CD4-positive, CD25-positive, alpha-beta regulatory T cell (primary cell): ENCODE data around the gene PRKG1. TPM values are rescaled to one million over a fixed set of nuclear protein-coding genes. Genes with fewer than 3 reads are reported as not detected.

Experiments used
- ATAC-seq, 2 donors: fragments of 150-1000 bp; cut with Tn5 transposase; one replicate each; pipeline ENCODE4 v1.10.0; 2021; ENCODE audit warnings: low read depth in 2 of 2, moderate number of reproducible peaks in 2 of 2, moderate library complexity in 1 of 2
- DNase-seq, 3 donors: peaks; one replicate each; pipeline versions ENCODE4 v3.0.0 to v3.0.0-alpha.2; 2012 to 2022; ENCODE audit warnings: mixed read lengths in 1 of 3
- H3K27ac ChIP-seq: one replicate; pipeline ENCODE4 v1.7.0; 2013; ENCODE audit warnings: mild to moderate bottlenecking, low read length; ENCODE audit not compliant: insufficient read depth, poor library complexity, severe bottlenecking
- H3K27me3 ChIP-seq: one replicate; pipeline ENCODE4 v1.7.0; 2013; ENCODE audit warnings: low read length; ENCODE audit not compliant: control insufficient read depth, insufficient read depth
- H3K36me3 ChIP-seq: one replicate; pipeline ENCODE4 v1.7.0; 2013; ENCODE audit warnings: mild to moderate bottlenecking, low read length, moderate library complexity; ENCODE audit not compliant: control insufficient read depth, insufficient read depth
- H3K4me1 ChIP-seq: 2 replicates; pipeline ENCODE4 v1.7.0; 2013; ENCODE audit warnings: mild to moderate bottlenecking, low read length; ENCODE audit not compliant: insufficient read depth, control insufficient read depth, poor library complexity, severe bottlenecking
- H3K4me3 ChIP-seq: one replicate; pipeline ENCODE4 v1.7.0; 2013; ENCODE audit warnings: low read depth, mild to moderate bottlenecking, low read length, moderate library complexity
- H3K9me3 ChIP-seq, 2 experiments: 1 replicate in 1 of 2; 2 replicates in 1 of 2; pipeline ENCODE4 v1.7.0; 2013; ENCODE audit warnings: low read length in 2 of 2, mild to moderate bottlenecking in 1 of 2, moderate library complexity in 1 of 2; ENCODE audit not compliant: control insufficient read depth in 2 of 2
- H3K27ac Mint-ChIP-seq, 3 donors: one replicate each; pipeline ENCODE4 v1.8.0; 2020 to 2022; ENCODE audit warnings: mild to moderate bottlenecking in 3 of 3, mixed read lengths in 3 of 3, moderate library complexity in 2 of 3
- H3K27me3 Mint-ChIP-seq: one replicate; pipeline ENCODE4 v1.8.0; 2022; ENCODE audit warnings: mild to moderate bottlenecking, mixed read lengths
- H3K36me3 Mint-ChIP-seq: one replicate; pipeline ENCODE4 v1.8.0; 2020; ENCODE audit warnings: mixed read lengths
- H3K4me1 Mint-ChIP-seq, 4 donors: one replicate each; pipeline ENCODE4 v1.8.0; 2020 to 2022; ENCODE audit warnings: mixed read lengths in 4 of 4, mild to moderate bottlenecking in 1 of 4
- H3K4me3 Mint-ChIP-seq, 4 donors: one replicate each; pipeline ENCODE4 v1.8.0; 2020 to 2022; ENCODE audit warnings: mild to moderate bottlenecking in 4 of 4, mixed read lengths in 4 of 4, moderate library complexity in 3 of 4
- H3K9me3 Mint-ChIP-seq, 7 donors: one replicate each; pipeline ENCODE4 v1.8.0; 2020 to 2022; ENCODE audit warnings: mixed read lengths in 7 of 7, mild to moderate bottlenecking in 3 of 7, moderate library complexity in 2 of 7
- polyA plus RNA-seq, 4 donors: library from polyadenylated mRNA; unstranded; fragments of 300-500 nt; fragmentation: Illumina TruSeq; gene quantifications; one replicate each; pipeline ENCODE4 v1.2.3, GENCODE V29; 2021
- total RNA-seq: library from RNA; stranded (reverse); gene quantifications from one replicate; pipeline ENCODE4 v1.2.3, GENCODE V29; 2022

PRKG1 gene
- total and polyA plus RNA-seq, 5 donors from 2014 or later, result 0.30 TPM; not detected in 4

- peak within 1 kb of the TSS; percentile 91 to 99 (median 98) for H3K4me3 Mint-ChIP-seq
- H3K27ac Mint-ChIP-seq, result peak within 1 kb of the TSS; percentile 98 to 100 (median 100)
- no peaks in the 10 kb centered on the region for H3K27me3 ChIP-seq
- no peaks in the 10 kb centered on the region for H3K9me3 Mint-ChIP-seq
- H3K27me3 Mint-ChIP-seq, result peaks cover 9% of the 10 kb centered on the region
- peak within 1 kb of the TSS; percentile 99 for H3K4me3 ChIP-seq
- peak; percentile 85 to 97 (median 95) for DNase-seq
- H3K4me1 Mint-ChIP-seq, result peaks cover 27 to 55% (median 39%) of the 10 kb centered on the region in 4 donors
- no peaks in the 10 kb centered on the region for H3K9me3 ChIP-seq
- peaks cover 23% of the 10 kb centered on the region for H3K36me3 Mint-ChIP-seq
- ATAC-seq, result peak; percentile 87 to 90
- peaks cover 48% of the 10 kb centered on the region for H3K4me1 ChIP-seq
- H3K36me3 ChIP-seq, result peaks cover 11% of the 10 kb centered on the region
- peak within 1 kb of the TSS; percentile 95 for H3K27ac ChIP-seq
These were observed 625.4 kb downstream of the PRKG1 start, which contains the start of gene CSTF2T for GRCh38 chr10:51699475-51700227. CSTF2T (minus strand) TSS chr10:51699595; CDS start chr10:51699549, 46 bp downstream.

- H3K27ac ChIP-seq, result peak overlapping the region; percentile 95
- H3K9me3 ChIP-seq, result no peaks in the 10 kb centered on the region
- H3K4me3 Mint-ChIP-seq, result peak overlapping the region; percentile 91 to 99 (median 98)
- no peaks in the 10 kb centered on the region for H3K27me3 ChIP-seq
- H3K9me3 Mint-ChIP-seq, result no peaks in the 10 kb centered on the region
- ATAC-seq, result no peak
- peaks cover 20% of the 10 kb centered on the region for H3K36me3 Mint-ChIP-seq
- peak overlapping the region; percentile 98 to 100 (median 100) for H3K27ac Mint-ChIP-seq
- peak in 1 of 3 donors; percentile 9 for DNase-seq
- peaks cover 45% of the 10 kb centered on the region for H3K4me1 ChIP-seq
- peaks cover 14% of the 10 kb centered on the region for H3K27me3 Mint-ChIP-seq
- peaks cover 20 to 49% (median 33%) of the 10 kb centered on the region in 4 donors for H3K4me1 Mint-ChIP-seq
- peak overlapping the region; percentile 99 for H3K4me3 ChIP-seq
- H3K36me3 ChIP-seq, result peaks cover 11% of the 10 kb centered on the region
These were observed 626.0 kb downstream of the PRKG1 start for GRCh38 chr10:51700228-51700817.

GRCh38 chr10:51705774-51706173, 631.5 kb downstream of the PRKG1 start:
- Mint-ChIP-seq H3K27ac (no peak overlapping the region), H3K4me1 (peaks cover 0 to 5% (median 2%) of the 10 kb centered on the region in 4 donors), H3K4me3 (no peak overlapping the region), H3K36me3 (no peaks in the 10 kb centered on the region), H3K9me3 (no peaks in the 10 kb centered on the region), H3K27me3 (peaks cover 15% of the 10 kb centered on the region)
- ATAC-seq (no peak), DNase-seq (no peak)
- no peaks in the 10 kb centered on the region for H3K4me1 ChIP-seq
- no peak overlapping the region for H3K27ac ChIP-seq
- no peaks in the 10 kb centered on the region for H3K9me3 ChIP-seq
- no peak overlapping the region for H3K4me3 ChIP-seq
- no peaks in the 10 kb centered on the region for H3K36me3 ChIP-seq
- H3K27me3 ChIP-seq, result no peaks in the 10 kb centered on the region

- H3K4me1 Mint-ChIP-seq, result peaks cover 0 to 5% (median 2%) of the 10 kb centered on the region in 4 donors
- H3K27ac Mint-ChIP-seq, result no peak overlapping the region
- DNase-seq (no peak), ATAC-seq (no peak)
- H3K36me3 Mint-ChIP-seq, result no peaks in the 10 kb centered on the region
- Histone ChIP-seq H3K4me3 (no peak overlapping the region), H3K27me3 (no peaks in the 10 kb centered on the region), H3K27ac (no peak overlapping the region), H3K4me1 (no peaks in the 10 kb centered on the region), H3K36me3 (no peaks in the 10 kb centered on the region), H3K9me3 (no peaks in the 10 kb centered on the region)
- peaks cover 15% of the 10 kb centered on the region for H3K27me3 Mint-ChIP-seq
- H3K4me3 Mint-ChIP-seq, result no peak overlapping the region
- H3K9me3 Mint-ChIP-seq, result no peaks in the 10 kb centered on the region
These were observed 631.9 kb downstream of the PRKG1 start for GRCh38 chr10:51706225-51706624.

GRCh38 chr10:51707392-51707791, 633.1 kb downstream of the PRKG1 start:
- Histone ChIP-seq H3K36me3 (no peaks in the 10 kb centered on the region), H3K4me3 (no peak overlapping the region), H3K27me3 (no peaks in the 10 kb centered on the region), H3K9me3 (no peaks in the 10 kb centered on the region), H3K4me1 (no peaks in the 10 kb centered on the region), H3K27ac (no peak overlapping the region)
- no peak overlapping the region for H3K4me3 Mint-ChIP-seq
- no peaks in the 10 kb centered on the region for H3K9me3 Mint-ChIP-seq
- no peak for ATAC-seq
- DNase-seq, result no peak
- H3K36me3 Mint-ChIP-seq, result no peaks in the 10 kb centered on the region
- peaks cover 0 to 5% (median 2%) of the 10 kb centered on the region in 4 donors for H3K4me1 Mint-ChIP-seq
- no peak overlapping the region for H3K27ac Mint-ChIP-seq
- H3K27me3 Mint-ChIP-seq, result peaks cover 25% of the 10 kb centered on the region

- no peak overlapping the region for H3K27ac ChIP-seq
- no peak for ATAC-seq
- H3K9me3 Mint-ChIP-seq, result no peaks in the 10 kb centered on the region
- no peaks in the 10 kb centered on the region for H3K9me3 ChIP-seq
- H3K4me1 ChIP-seq, result no peaks in the 10 kb centered on the region
- H3K4me3 Mint-ChIP-seq, result no peak overlapping the region
- no peaks in the 10 kb centered on the region for H3K27me3 ChIP-seq
- H3K27me3 Mint-ChIP-seq, result peaks cover 25% of the 10 kb centered on the region
- H3K36me3 ChIP-seq, result no peaks in the 10 kb centered on the region
- DNase-seq, result peak in 1 of 3 donors; percentile 5
- H3K4me3 ChIP-seq, result no peak overlapping the region
- peaks cover 0 to 5% (median 2%) of the 10 kb centered on the region in 4 donors for H3K4me1 Mint-ChIP-seq
- no peaks in the 10 kb centered on the region for H3K36me3 Mint-ChIP-seq
- H3K27ac Mint-ChIP-seq, result no peak overlapping the region
These were observed 633.6 kb downstream of the PRKG1 start for GRCh38 chr10:51707821-51708424.

GRCh38 chr10:51708609-51709008, 634.3 kb downstream of the PRKG1 start:
- Mint-ChIP-seq H3K9me3 (no peaks in the 10 kb centered on the region), H3K4me1 (peaks cover 0 to 5% (median 2%) of the 10 kb centered on the region in 4 donors), H3K4me3 (no peak overlapping the region), H3K27me3 (peaks cover 25% of the 10 kb centered on the region), H3K36me3 (no peaks in the 10 kb centered on the region), H3K27ac (peak overlapping the region in 1 of 3 donors; percentile 34)
- ATAC-seq, result no peak
- DNase-seq, result no peak
- Histone ChIP-seq H3K4me1 (no peaks in the 10 kb centered on the region), H3K9me3 (no peaks in the 10 kb centered on the region), H3K4me3 (no peak overlapping the region), H3K36me3 (no peaks in the 10 kb centered on the region), H3K27ac (no peak overlapping the region), H3K27me3 (no peaks in the 10 kb centered on the region)
